HG03460 (cell line): ENCODE measurements around the gene OTOS.

ENCODE experiments used
- ATAC-seq: cut with Tn5 transposase; IDR thresholded peaks from one replicate; pipeline ENCODE4 v1.9.1; 2021; ENCODE audit not compliant: unreplicated experiment

The OTOS gene

DNA sequence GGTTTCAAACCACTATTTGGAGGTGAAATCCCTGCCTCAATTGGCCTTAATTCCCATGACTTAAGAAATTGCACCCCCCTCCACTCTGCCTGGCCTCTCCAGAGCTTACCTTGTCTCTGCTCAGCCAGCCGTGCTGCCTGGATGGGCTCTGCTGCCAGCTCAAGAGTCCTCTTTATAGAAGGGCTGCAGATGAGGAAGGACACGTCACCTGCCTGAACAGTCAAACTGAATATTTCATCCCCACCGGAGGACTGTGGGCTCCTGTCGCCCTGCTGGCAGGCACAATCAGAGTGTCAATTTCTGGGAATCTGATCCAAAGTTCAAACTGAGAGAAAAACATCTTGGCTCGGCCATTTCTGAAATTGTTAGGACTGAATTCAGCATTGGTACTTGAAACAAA lies at the start of gene OTOS:
OTOS (minus strand) TSS at position 148 of the 400 bp plus-strand sequence. CDS start 332 bp downstream, outside the sequence.
- ATAC-seq = no peak

DNA sequence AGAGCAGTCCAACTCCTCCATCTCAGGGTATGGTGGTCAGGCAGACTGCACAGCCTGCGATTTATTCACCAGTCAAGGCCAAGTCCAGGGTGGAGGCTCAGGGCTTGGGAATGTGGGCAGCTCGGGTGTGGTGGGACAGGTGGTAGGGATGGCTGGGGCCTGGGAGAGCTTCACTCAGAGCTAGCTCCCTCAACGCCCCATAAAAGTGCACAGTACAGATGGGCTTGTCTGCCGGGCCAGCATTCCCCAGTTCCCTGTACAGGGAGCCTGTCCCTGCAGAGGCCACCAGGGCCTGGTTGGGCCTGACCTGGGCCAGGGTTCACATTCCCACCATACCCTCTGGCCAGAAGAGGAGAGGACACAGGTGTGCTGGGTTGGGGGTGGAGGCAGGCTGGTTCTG lies 49.2 kb upstream of the OTOS start:
- no peak for ATAC-seq

- no peak for ATAC-seq
Measured at GRCh38 chr2:240187989-240188590, 47.6 kb upstream of the OTOS start.

DNA sequence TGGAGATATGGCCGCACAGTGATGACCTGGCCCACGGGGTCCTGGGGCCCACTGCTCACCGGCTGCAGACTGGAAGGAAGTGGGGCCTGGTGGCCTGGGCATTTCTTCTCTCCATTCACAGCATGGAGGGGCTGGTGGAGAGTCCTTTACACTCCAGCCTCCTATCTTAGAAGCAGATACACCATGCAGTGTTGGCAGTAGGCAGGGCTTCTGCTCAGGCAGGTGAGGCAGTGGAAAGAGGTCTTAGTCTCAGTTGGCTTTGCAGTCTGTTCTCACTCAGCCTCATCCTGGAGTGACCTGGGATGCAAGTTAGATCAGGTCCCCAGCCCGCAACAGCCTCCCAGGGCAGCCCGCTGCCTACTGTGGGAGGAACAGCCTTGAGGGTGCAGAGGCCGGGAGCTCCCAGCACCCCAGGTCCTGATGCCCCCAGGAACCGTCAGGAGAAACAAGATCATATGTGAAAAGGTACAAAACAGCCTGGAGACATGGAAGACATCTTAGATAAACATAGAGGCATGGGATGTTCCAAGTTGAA lies 45.8 kb upstream of the OTOS start:
- ATAC-seq = no peak

DNA sequence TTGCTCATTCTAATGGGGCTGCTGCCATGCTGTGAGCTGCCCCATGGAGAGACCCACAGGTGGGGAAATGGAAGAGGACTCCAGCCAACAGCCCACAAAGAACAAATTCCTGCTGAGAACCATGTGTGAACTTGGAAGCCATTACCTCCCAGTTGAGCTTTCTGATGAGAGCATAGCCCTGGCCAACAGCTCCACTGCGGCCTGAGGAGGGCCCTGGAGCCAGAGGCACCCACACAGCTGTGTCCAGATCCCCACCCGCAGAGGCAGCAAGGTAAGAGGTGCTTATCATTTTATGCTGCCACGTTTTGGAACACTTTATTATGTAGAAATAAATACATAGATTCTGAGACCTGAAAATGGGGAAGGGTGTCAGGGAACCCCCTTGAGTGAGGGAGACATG lies 44.2 kb upstream of the OTOS start:
- ATAC-seq = no peak

GRCh38 chr2:240183875-240184590 lies 43.6 kb upstream of the OTOS start:
- ATAC-seq = no peak

GRCh38 chr2:240183006-240183874 lies 42.8 kb upstream of the OTOS start:
- no peak for ATAC-seq

- ATAC-seq = no peak
Measured at GRCh38 chr2:240182476-240182875, 42.0 kb upstream of the OTOS start.

DNA sequence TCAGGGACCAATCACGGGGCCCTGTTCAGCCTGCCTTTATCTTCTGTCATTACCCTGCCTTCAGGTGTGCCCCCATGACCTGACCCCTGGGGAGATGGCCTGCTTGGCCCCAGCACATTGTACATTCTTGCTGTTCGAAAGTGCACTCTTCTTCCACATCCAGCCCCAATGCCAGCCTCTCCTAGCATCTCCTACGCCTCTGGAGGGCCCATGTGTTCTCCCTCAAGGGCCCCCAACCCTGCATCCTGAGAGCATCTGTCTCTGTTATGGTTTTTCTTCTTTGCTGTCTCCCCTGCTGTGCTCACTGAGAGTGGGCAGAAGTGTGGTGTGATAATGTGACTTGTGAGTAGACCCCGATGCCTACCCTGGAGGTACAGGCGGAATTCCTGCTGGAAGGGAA lies 41.5 kb upstream of the OTOS start:
- ATAC-seq = no peak

- no peak for ATAC-seq
Measured at GRCh38 chr2:240179941-240180666, 39.6 kb upstream of the OTOS start.

GRCh38 chr2:240179186-240179815 lies 38.8 kb upstream of the OTOS start:
- no peak for ATAC-seq

- ATAC-seq = no peak
Measured at GRCh38 chr2:240178564-240178963, 38.1 kb upstream of the OTOS start.

GRCh38 chr2:240174496-240174895 lies 34.0 kb upstream of the OTOS start:
- no peak for ATAC-seq

GRCh38 chr2:240172071-240172895 lies 31.8 kb upstream of the OTOS start:
- no peak for ATAC-seq

DNA sequence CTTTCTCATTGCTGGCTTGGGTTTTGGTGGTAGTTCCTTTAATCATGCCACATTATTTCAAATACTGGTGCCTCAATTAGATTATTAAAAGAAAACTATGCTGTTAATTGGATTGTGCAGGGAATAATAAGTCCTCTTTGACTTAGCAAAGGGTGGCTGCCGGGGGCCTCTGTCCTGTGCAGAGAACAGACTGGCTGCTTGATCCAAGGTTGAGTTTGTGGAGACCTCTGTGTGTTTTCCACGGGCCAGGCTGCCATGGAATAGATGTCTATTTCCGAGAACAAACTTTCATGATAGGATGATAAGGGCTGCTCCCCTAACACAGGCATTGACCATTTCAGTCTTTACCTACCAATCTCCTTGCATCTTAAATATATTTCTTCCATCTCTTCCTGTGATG lies 30.4 kb upstream of the OTOS start:
- no peak for ATAC-seq

GRCh38 chr2:240170354-240170735 lies 29.9 kb upstream of the OTOS start:
- no peak for ATAC-seq

- ATAC-seq = no peak
Measured at GRCh38 chr2:240169486-240170353, 29.3 kb upstream of the OTOS start.

DNA sequence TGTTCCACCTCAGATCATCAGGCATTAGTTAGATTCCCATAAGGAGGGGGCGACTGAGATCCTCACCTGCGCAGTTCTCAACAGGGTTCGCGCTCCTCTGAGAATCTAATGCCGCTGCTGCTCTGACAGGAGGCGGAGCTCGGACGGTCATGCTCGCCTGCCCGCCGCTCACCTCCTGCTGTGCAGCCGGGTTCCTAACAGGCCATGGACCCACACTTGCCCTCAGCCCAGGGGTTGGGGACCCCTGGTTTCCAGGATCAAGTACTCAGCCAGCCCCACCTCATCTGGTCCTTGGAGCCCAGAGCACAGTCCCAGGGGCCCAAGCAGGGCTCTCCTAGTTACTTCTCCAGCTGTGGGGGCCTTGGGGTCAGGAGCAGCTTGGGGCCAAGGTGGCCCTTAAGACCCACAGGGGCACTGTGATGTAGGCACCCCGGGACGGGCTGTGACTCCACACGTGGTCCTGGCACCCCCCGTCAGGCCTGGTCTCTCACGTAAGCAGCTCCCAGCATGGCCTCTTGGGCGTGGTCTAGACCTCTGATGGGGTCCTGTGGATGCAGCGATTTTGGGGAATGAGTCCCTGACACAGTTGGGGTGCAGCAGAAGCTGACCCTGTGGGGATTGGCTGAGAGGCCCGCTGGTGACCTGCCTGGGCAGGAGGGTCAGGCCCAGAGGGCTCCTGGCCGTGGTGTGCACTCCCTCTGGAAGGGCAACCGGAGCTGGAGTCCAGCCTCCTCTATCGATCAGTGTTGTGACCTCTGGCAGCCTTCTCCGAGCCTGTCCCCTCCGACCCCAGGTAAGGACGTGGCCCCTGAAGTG lies 28.3 kb upstream of the OTOS start:
- ATAC-seq = no peak
